GM23338 (cell line): ENCODE results near the gene CACNA1C. TPM values are rescaled to one million over a fixed set of nuclear protein-coding genes. Genes with fewer than 3 reads are reported as not detected.

ENCODE experiments used
- ATAC-seq: fragments of 200-7000 bp; cut with Tn5 transposase; 3 replicates; pipeline ENCODE4 v1.9.1; 2020
- DNase-seq: peaks from one replicate; pipeline ENCODE4 v3.0.0-alpha.2; 2015; ENCODE audit warnings: low spot score
- H2AFZ ChIP-seq: fragments of 200-600 bp; sonication (generic); 2 replicates; pipeline ENCODE4 v1.8.0; 2016; ENCODE audit warnings: antibody characterized with exemption, mild to moderate bottlenecking, moderate library complexity
- H3F3A ChIP-seq: fragments of 200-600 bp; sonication (generic); replicated peaks from 2 replicates; pipeline ENCODE4 v1.8.0; 2017; ENCODE audit warnings: antibody characterized with exemption, mixed run types, low read depth
- H3K27ac ChIP-seq: fragments of 200-600 bp; sonication (generic); 2 replicates; pipeline ENCODE4 v1.6.1; 2016; ENCODE audit warnings: low read depth
- H3K27me3 ChIP-seq: fragments of 200-600 bp; sonication (generic); 2 replicates; pipeline ENCODE4 v1.8.0; 2016; ENCODE audit warnings: mild to moderate bottlenecking, mixed run types, moderate library complexity; ENCODE audit not compliant: insufficient read depth
- H3K36me3 ChIP-seq: fragments of 200-600 bp; sonication (generic); 2 replicates; pipeline ENCODE4 v1.8.0; 2016; ENCODE audit warnings: mild to moderate bottlenecking; ENCODE audit not compliant: insufficient read depth
- H3K4me1 ChIP-seq: fragments of 200-600 bp; sonication (generic); 2 replicates; pipeline ENCODE4 v1.8.0; 2016; ENCODE audit warnings: mild to moderate bottlenecking, moderate library complexity; ENCODE audit not compliant: insufficient read depth
- H3K4me2 ChIP-seq: fragments of 200-600 bp; sonication (generic); 2 replicates; pipeline ENCODE4 v1.7.1; 2017; ENCODE audit warnings: mixed run types
- H3K4me3 ChIP-seq: fragments of 200-600 bp; sonication (generic); 2 replicates; pipeline ENCODE4 v1.6.1; 2016; ENCODE audit warnings: mixed run types
- H3K79me2 ChIP-seq: fragments of 200-600 bp; sonication (generic); replicated peaks from 2 replicates; pipeline ENCODE4 v1.8.0; 2017; ENCODE audit warnings: mild to moderate bottlenecking; ENCODE audit not compliant: insufficient read depth
- H3K9me2 ChIP-seq: fragments of 200-600 bp; sonication (generic); 2 replicates; pipeline ENCODE4 v1.8.0; 2017; ENCODE audit not compliant: insufficient read depth
- H4K20me1 ChIP-seq: fragments of 200-600 bp; sonication (generic); replicated peaks from 2 replicates; pipeline ENCODE4 v1.8.0; 2017; ENCODE audit warnings: mild to moderate bottlenecking; ENCODE audit not compliant: insufficient read depth
- H3K27ac Mint-ChIP-seq: 2 replicates; pipeline ENCODE4 v1.8.0; 2020; ENCODE audit warnings: inconsistent platforms, mild to moderate bottlenecking, moderate library complexity, mixed read lengths
- H3K27me3 Mint-ChIP-seq: 3 replicates; pipeline ENCODE4 v1.8.0; 2022; ENCODE audit warnings: low read depth, mild to moderate bottlenecking, moderate library complexity, mixed read lengths, inconsistent platforms; ENCODE audit not compliant: insufficient read depth, poor library complexity
- H3K36me3 Mint-ChIP-seq: 3 replicates; pipeline ENCODE4 v1.8.0; 2021; ENCODE audit warnings: low read depth, mild to moderate bottlenecking, inconsistent platforms, moderate library complexity, mixed read lengths
- H3K4me1 Mint-ChIP-seq: 3 replicates; pipeline ENCODE4 v1.8.0; 2020; ENCODE audit warnings: mild to moderate bottlenecking, inconsistent platforms, mixed read lengths
- H3K4me3 Mint-ChIP-seq: 3 replicates; pipeline ENCODE4 v1.8.0; 2021; ENCODE audit warnings: moderate library complexity, mild to moderate bottlenecking, inconsistent platforms, mixed read lengths
- H3K9me3 Mint-ChIP-seq: 3 replicates; pipeline ENCODE4 v1.8.0; 2020; ENCODE audit warnings: moderate library complexity, mild to moderate bottlenecking, inconsistent platforms, mixed read lengths
- CREB1 ChIP-seq: fragments of 250-450 bp; sonication (Bioruptor Pico); IDR thresholded peaks from 2 replicates; pipeline ENCODE4 v1.5.0; 2020; ENCODE audit warnings: low read depth, mild to moderate bottlenecking, moderate library complexity
- EZH2phosphoT487 ChIP-seq: fragments of 200-600 bp; sonication (generic); IDR thresholded peaks from one replicate; pipeline ENCODE4 v1.8.1; 2018; ENCODE audit warnings: antibody characterized with exemption; ENCODE audit not compliant: unreplicated experiment
- NANOG ChIP-seq: IDR thresholded peaks from 2 replicates; pipeline ENCODE4 v1.6.1; 2016; ENCODE audit warnings: antibody characterized with exemption, borderline replicate concordance
- STAT1 ChIP-seq: IDR thresholded peaks from one replicate; pipeline ENCODE4 v1.6.1; 2016; ENCODE audit warnings: antibody characterized with exemption; ENCODE audit not compliant: unreplicated experiment
- ZNF114 ChIP-seq: fragments of 250-450 bp; sonication (Bioruptor Pico); IDR thresholded peaks from 2 replicates; pipeline ENCODE4 v1.5.0; 2020; ENCODE audit warnings: mild to moderate bottlenecking, moderate library complexity
- ZNF331 ChIP-seq: fragments of 250-450 bp; sonication (Bioruptor Pico); IDR thresholded peaks from 2 replicates; pipeline ENCODE4 v1.5.0; 2020; ENCODE audit warnings: low read depth, mild to moderate bottlenecking, moderate library complexity
- polyA plus RNA-seq: library from polyadenylated mRNA; unstranded; fragments of >200 nt; fragmentation: Nextera tagmentation; extraction: Ambion mirVana; gene quantifications from 2 replicates; pipeline ENCODE4 v1.2.1, GENCODE V29; 2016
- total RNA-seq: library from RNA; depleted of rRNA; stranded (reverse); fragments of >200 nt; shearing (Covaris generic); gene quantifications from 2 replicates; pipeline ENCODE4 v1.2.3, GENCODE V29; 2014
- TF ChIP-seq, protein P1 (sequence below): IDR thresholded peaks from 2 replicates; pipeline ENCODE4 v1.6.1; 2016; ENCODE audit warnings: antibody characterized with exemption
- TF ChIP-seq, protein P2 (sequence below): fragments of 250-450 bp; sonication (Bioruptor Pico); IDR thresholded peaks from 2 replicates; pipeline ENCODE4 v1.5.0; 2020; ENCODE audit warnings: mild to moderate bottlenecking, moderate library complexity
- TF ChIP-seq, protein P3 (sequence below), 2 experiments: fragments of 200-600 bp in 1 of 2; sonication (generic) in 1 of 2; conservative IDR thresholded peaks; 2 replicates each; pipeline versions ENCODE4 v1.5.1 to v1.6.1; 2016 to 2017; ENCODE audit warnings: antibody characterized with exemption in 2 of 2, low read depth in 2 of 2, mild to moderate bottlenecking in 2 of 2, moderate library complexity in 1 of 2

CACNA1C gene
- total and polyA plus RNA-seq, 2 experiments from 2014 or later: 0.78 to 2.1 TPM

- TF ChIP-seq, protein P1, sequence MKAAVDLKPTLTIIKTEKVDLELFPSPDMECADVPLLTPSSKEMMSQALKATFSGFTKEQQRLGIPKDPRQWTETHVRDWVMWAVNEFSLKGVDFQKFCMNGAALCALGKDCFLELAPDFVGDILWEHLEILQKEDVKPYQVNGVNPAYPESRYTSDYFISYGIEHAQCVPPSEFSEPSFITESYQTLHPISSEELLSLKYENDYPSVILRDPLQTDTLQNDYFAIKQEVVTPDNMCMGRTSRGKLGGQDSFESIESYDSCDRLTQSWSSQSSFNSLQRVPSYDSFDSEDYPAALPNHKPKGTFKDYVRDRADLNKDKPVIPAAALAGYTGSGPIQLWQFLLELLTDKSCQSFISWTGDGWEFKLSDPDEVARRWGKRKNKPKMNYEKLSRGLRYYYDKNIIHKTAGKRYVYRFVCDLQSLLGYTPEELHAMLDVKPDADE: no peak
- TF ChIP-seq STAT1 (no peak), EZH2phosphoT487 (no peak), ZNF331 (no peak)
These were observed 429.2 kb downstream of the CACNA1C start (continued) for GRCh38 chr12:2481951-2482350.

DNA sequence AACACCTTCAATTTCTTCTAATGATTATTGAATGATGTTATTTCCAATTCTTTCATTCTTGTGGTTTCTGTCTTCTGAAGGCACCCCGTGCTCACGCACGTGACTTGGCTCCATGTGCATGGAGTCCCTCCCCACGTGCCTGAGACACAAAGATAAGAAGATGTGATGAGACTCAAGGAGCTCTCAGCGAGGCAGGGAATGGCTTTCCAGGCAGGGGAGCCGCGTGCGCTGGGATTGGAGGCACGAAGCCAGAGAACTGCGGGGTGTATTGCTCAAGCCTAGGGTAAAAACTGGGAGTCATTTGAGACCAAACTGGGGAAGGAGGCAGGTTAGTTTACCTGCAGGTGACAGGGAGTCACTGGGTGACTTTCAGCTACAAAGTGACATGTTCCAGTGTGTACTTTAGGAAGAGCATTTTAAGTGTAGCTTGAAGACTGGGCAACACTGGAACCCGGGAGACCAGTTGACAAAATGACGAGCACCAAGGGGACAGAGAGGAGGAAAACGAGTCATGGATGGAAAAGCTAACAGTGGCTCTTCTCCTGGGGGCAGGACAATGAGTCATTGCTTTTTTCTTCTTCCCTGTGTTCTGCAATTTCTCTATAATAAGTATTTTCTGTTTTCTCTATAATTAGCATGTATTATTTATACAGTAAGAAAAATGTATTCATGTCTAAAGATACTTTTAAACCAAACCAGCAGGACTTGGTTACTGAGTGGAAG is 430.3 kb downstream of the CACNA1C start:
- Histone ChIP-seq H2AFZ (no peak overlapping the region), H3K4me3 (no peak overlapping the region), H3K79me2 (no peaks in the 10 kb centered on the region), H3F3A (no peaks in the 10 kb centered on the region), H4K20me1 (no peaks in the 10 kb centered on the region), H3K36me3 (no peaks in the 10 kb centered on the region), H3K27ac (no peak overlapping the region), H3K4me2 (no peak overlapping the region), H3K27me3 (no peaks in the 10 kb centered on the region), H3K4me1 (no peaks in the 10 kb centered on the region), H3K9me2 (peaks cover 14% of the 10 kb centered on the region; the same call in 1 of the 2 replicates)
- TF ChIP-seq, protein P1: no peak
- no peak overlapping the region for H3K27ac Mint-ChIP-seq
- DNase-seq: no peak
- H3K36me3 Mint-ChIP-seq: no peaks in the 10 kb centered on the region
- no peak for ATAC-seq
- no peaks in the 10 kb centered on the region for H3K9me3 Mint-ChIP-seq
- H3K27me3 Mint-ChIP-seq: peaks cover 9% of the 10 kb centered on the region
- H3K4me1 Mint-ChIP-seq: 0 out of 3 replicates have a peak, but pooled peaks cover 2% of the 10 kb centered on the region
- H3K4me3 Mint-ChIP-seq: no peak overlapping the region

- no peak overlapping the region for H3K4me2 ChIP-seq
- Mint-ChIP-seq H3K4me1 (0 out of 3 replicates have a peak, but pooled peaks cover 2% of the 10 kb centered on the region), H3K27ac (no peak overlapping the region), H3K4me3 (no peak overlapping the region), H3K36me3 (no peaks in the 10 kb centered on the region), H3K9me3 (no peaks in the 10 kb centered on the region), H3K27me3 (peaks cover 9% of the 10 kb centered on the region)
- no peak for ATAC-seq
- peaks cover 19% of the 10 kb centered on the region; the same call in 1 of the 2 replicates for H3K9me2 ChIP-seq
- no peaks in the 10 kb centered on the region for H4K20me1 ChIP-seq
- no peaks in the 10 kb centered on the region for H3F3A ChIP-seq
- no peaks in the 10 kb centered on the region for H3K79me2 ChIP-seq
- no peaks in the 10 kb centered on the region for H3K4me1 ChIP-seq
- no peak overlapping the region for H3K4me3 ChIP-seq
- no peaks in the 10 kb centered on the region for H3K36me3 ChIP-seq
- H2AFZ ChIP-seq: no peak overlapping the region
- DNase-seq: no peak
- TF ChIP-seq ZNF114 (CRISPR knock-in tag) (no peak), STAT1 (no peak), CREB1 (CRISPR knock-in tag) (no peak), NANOG (no peak)
- TF ChIP-seq, protein P2, sequence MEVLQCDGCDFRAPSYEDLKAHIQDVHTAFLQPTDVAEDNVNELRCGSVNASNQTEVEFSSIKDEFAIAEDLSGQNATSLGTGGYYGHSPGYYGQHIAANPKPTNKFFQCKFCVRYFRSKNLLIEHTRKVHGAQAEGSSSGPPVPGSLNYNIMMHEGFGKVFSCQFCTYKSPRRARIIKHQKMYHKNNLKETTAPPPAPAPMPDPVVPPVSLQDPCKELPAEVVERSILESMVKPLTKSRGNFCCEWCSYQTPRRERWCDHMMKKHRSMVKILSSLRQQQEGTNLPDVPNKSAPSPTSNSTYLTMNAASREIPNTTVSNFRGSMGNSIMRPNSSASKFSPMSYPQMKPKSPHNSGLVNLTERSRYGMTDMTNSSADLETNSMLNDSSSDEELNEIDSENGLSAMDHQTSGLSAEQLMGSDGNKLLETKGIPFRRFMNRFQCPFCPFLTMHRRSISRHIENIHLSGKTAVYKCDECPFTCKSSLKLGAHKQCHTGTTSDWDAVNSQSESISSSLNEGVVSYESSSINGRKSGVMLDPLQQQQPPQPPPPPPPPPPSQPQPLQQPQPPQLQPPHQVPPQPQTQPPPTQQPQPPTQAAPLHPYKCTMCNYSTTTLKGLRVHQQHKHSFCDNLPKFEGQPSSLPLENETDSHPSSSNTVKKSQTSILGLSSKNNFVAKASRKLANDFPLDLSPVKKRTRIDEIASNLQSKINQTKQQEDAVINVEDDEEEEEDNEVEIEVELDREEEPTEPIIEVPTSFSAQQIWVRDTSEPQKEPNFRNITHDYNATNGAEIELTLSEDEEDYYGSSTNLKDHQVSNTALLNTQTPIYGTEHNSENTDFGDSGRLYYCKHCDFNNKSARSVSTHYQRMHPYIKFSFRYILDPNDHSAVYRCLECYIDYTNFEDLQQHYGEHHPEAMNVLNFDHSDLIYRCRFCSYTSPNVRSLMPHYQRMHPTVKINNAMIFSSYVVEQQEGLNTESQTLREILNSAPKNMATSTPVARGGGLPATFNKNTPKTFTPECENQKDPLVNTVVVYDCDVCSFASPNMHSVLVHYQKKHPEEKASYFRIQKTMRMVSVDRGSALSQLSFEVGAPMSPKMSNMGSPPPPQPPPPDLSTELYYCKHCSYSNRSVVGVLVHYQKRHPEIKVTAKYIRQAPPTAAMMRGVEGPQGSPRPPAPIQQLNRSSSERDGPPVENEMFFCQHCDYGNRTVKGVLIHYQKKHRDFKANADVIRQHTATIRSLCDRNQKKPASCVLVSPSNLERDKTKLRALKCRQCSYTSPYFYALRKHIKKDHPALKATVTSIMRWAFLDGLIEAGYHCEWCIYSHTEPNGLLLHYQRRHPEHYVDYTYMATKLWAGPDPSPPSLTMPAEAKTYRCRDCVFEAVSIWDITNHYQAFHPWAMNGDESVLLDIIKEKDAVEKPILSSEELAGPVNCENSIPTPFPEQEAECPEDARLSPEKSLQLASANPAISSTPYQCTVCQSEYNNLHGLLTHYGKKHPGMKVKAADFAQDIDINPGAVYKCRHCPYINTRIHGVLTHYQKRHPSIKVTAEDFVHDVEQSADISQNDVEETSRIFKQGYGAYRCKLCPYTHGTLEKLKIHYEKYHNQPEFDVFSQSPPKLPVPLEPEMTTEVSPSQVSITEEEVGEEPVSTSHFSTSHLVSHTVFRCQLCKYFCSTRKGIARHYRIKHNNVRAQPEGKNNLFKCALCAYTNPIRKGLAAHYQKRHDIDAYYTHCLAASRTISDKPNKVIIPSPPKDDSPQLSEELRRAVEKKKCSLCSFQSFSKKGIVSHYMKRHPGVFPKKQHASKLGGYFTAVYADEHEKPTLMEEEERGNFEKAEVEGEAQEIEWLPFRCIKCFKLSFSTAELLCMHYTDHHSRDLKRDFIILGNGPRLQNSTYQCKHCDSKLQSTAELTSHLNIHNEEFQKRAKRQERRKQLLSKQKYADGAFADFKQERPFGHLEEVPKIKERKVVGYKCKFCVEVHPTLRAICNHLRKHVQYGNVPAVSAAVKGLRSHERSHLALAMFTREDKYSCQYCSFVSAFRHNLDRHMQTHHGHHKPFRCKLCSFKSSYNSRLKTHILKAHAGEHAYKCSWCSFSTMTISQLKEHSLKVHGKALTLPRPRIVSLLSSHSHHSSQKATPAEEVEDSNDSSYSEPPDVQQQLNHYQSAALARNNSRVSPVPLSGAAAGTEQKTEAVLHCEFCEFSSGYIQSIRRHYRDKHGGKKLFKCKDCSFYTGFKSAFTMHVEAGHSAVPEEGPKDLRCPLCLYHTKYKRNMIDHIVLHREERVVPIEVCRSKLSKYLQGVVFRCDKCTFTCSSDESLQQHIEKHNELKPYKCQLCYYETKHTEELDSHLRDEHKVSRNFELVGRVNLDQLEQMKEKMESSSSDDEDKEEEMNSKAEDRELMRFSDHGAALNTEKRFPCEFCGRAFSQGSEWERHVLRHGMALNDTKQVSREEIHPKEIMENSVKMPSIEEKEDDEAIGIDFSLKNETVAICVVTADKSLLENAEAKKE (CRISPR knock-in tag): no peak
- TF ChIP-seq, protein P3, sequence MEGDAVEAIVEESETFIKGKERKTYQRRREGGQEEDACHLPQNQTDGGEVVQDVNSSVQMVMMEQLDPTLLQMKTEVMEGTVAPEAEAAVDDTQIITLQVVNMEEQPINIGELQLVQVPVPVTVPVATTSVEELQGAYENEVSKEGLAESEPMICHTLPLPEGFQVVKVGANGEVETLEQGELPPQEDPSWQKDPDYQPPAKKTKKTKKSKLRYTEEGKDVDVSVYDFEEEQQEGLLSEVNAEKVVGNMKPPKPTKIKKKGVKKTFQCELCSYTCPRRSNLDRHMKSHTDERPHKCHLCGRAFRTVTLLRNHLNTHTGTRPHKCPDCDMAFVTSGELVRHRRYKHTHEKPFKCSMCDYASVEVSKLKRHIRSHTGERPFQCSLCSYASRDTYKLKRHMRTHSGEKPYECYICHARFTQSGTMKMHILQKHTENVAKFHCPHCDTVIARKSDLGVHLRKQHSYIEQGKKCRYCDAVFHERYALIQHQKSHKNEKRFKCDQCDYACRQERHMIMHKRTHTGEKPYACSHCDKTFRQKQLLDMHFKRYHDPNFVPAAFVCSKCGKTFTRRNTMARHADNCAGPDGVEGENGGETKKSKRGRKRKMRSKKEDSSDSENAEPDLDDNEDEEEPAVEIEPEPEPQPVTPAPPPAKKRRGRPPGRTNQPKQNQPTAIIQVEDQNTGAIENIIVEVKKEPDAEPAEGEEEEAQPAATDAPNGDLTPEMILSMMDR (conservative IDR thresholded peaks at IDR 0.05; ENCODE audit: low read depth in 2 of 2): no peak
- H3K27ac ChIP-seq: no peak overlapping the region
- H3K27me3 ChIP-seq: no peaks in the 10 kb centered on the region
These were observed 430.9 kb downstream of the CACNA1C start for GRCh38 chr12:2483713-2484112.
